NCI-H2029 treated with DMSO at 0.1 percent for 48 hours (cell line): Measurements from ENCODE around the gene CRY2.

Experiments used
- DNase-seq: peaks from one replicate; lab custom pipeline; 2025; lab: John Stamatoyannopoulos, UW

The CRY2 gene

DNA sequence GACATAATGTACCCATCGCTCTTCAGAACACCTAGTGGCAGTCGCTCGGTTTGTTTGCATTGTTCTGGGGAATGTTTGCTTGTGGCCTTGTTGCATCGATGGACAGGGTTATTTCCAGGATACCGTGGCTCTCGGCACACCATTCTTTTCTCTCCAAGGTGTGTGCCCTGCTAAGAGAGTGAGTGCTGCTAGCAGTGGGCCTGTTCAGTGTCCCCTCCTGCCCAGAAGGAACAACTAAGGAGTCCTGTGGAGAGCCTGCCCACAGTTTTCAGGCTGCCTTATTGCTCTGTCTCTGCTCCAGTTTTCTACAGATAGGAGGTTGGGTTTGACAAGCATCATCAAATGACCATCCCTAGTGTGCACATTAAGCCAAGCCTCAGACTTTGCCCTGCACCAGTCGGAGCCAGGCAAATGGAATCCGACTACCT is 1.4 kb downstream of the CRY2 start:
- DNase-seq: peak; percentile 35

DNA sequence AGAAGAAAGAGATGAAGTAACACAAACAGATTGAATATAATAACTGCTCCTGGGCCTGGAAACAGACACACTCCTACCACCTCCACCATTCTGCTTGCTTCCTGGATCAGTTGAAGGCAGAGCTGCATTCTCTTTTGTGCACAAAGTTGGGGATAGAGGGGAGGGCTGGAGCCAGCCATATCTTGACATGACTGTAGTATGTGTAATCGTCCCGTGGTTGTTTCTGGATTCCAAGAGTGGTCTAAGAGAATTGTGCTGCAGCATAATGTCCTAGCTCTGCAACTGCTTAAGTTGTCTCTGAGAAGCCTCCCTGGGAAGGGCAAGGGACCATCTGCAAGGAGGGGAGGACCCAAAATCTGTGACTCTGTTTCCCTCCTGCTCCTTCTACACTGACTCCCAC is 3.2 kb downstream of the CRY2 start:
- no peak for DNase-seq

DNA sequence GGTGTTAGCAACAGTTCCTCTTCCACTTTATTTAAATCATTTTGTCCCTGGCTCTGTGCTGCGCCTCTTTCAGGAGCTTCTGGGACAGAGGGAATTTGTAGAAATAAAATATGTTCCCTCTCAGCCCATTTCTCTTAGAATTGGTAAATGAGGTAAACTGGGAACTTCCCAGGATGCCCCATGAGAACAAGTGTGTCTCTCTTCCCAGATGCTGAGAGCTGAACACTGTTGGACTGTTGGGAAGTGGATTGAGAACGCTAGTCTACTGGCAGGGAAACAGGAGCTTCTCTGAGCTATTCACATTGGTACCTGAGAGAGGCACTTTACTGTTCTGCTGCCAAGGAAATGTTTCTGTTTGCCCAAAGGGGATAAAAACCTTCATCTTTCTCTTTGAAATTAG is 4.0 kb downstream of the CRY2 start:
- no peak for DNase-seq

DNA sequence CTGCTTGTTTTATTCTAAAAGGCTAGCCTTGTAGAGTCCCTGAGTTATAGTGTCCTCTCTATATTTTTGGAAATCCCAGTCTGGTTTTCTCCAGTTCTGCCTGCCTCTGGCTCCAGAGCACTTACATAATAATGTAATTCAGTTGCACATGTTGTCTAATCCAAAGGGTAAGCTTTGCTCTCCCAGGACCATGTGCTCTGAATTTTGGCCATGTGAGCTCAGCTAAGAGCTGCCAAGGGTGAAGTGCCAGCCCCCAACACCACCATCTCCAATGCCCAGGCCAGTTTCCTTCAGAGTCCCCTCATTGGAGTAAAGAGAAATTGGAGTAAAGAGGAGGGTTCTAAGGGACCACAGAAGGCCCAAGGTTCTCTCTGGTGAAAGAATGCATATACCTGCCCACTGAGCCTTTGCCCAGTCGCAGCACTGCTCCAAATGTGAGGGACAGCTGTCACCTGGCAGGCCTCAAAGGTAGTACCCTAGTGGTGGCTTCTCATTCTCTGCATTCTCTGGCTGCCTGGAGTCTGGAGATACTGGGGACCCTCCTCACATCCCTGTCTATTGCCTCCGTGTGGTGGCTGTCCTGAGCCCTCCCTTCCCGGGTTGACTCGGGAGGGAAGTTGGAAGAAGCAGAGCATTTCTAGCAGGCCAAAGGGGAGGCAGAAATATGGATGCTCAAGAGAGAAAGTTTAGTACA is 4.9 kb downstream of the CRY2 start:
- no peak for DNase-seq

DNA sequence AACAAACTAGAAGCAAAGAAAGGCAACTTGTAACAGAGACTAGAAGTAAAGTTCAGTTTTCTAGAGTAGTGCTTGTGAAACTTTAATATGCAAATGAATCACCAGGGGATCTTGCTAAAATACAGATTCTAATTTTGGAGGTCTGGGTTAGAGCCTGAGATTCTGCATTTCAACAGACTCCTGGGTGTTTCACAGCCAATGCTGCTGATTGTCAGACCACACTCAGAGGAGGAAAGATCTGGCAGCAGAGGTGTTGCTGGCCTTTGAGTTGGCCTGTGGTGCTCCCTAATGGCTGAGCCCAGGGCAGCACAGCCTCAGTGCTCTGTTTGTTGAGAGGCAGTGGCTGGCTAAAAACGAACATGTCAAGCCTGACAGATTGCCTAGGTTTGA is 5.4 kb downstream of the CRY2 start:
- DNase-seq: no peak

DNA sequence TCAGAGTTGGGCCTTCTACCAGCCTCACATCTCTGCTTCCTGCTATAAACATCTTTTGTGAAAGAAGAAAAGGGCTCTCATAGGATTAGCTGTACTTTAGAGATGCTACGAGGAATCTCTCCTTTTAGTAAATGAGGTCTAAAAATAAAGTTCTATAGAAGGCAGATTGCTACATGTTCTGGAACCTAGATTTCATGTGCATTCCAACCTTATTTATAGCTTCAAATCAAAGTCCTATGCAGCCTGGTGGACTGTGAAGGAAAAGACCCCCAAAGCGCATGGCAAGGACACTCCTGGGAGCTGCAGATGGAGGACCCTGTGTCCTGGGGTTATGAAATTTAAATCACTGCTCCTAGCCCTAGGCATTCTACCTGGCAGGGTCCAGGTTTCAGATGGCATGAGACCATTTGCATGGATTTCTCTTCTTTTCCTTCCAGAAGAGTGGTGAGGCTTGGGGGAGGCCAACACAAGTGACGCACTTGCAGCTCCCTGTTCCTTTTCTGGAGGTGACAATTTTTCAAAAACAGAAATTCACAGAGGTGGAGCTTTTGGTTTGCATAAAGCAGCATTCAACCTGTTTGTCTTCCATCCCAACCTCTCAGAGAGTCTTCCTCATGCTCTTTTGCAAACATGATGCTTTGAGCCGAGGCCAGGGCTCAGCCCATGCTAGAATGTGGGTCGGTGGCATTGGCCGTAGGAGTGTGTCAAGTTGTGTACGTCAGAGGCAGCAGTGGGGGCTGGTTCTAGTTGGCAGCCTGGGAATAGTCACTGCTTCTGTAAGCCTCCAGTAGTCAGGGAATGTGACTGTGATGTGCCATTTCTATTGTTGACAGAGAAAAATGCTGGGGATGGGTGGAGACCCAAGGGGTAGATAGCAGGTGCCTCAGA is 6.3 kb downstream of the CRY2 start:
- no peak for DNase-seq

DNA sequence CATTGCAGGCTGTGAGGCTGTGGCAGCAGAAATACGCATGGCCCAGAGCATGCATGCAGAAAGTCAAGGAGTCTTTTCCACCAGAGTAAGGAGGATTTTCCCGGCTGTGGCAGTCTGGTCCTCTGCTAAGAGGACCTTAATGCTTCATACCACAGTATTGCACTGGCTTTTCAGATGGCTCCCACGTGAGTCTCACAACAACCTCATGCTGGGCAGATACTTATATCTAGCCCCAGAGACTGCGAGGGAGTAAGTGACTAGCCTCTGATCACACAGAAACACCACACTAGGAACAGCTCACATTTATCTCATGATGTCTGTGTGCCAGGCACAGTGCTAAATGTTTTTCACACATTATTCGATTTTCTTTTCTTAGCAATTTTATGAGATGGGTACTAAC is 8.0 kb downstream of the CRY2 start:
- no peak for DNase-seq

DNA sequence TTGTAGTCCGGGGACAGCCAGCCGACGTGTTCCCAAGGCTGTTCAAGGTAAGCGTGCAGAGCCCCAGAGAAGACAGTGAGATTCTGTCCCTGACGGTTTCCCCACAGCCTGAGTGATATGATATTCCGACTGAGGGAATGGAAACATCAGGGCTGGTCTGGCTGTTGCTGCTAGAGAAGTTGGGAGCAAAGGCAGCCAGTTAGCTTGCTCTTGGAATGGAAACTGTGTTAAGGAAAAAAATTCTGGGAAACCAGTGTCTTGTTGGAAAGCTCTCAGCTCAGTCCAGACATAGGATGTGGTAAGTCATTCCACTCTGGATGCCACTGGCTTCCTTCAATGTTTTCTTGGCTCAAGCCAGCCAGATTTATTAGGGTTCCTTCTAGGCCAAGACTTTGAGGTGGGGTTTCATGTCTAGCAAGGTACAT is 8.8 kb downstream of the CRY2 start:
- no peak for DNase-seq

DNA sequence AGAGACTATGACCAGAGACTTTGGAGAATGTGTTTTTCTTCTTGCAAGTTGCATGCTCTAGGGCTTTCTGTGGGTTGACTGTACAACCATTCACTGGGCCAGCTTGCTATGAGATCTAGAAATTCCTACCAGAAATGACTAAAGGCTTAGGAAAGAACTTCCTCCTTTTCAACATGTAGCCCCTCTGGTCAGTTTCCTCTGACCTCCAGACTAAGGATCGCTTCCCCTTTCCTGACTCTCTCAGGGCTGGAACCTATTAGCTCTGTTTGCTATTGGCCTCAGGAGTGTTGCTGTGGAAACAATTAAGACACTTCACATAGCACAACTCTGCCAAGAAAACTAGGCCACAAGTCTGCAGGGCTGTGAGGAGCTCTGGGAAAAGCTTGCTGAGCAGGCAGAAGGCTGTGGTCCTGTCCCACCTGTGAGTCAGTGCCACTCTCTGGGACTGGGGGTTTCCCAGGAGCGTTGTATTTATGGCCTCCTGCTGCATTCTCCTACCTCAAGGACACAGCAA is 10.7 kb downstream of the CRY2 start:
- peak; percentile 59 for DNase-seq

DNA sequence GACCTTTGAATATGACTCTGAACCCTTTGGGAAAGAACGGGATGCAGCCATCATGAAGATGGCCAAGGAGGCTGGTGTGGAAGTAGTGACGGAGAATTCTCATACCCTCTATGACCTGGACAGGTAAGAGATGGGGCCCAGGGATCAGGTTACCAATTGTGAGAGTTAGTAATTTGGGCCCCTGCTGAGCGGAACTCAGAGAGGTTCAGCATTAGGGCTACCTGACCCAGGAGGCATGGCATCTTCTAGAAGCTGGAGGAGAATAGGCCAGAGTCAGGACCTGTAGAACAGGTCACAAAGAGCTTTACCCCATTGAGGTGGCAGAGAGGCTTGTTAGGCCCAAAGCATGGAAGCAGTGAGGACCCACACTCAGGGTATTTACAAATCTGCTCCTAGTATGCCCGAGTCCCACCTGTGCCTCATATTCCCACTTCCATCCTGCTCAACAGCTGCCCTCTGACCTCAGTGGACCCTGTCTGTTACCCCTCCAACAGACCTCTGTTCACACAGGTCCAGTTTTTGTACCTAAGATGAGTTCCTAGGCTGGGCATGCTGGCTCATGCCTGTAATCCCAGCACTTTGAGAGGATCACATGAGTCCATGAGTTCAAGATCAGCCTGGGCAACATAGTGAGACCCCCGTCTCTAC is 11.6 kb downstream of the CRY2 start:
- DNase-seq: no peak

DNA sequence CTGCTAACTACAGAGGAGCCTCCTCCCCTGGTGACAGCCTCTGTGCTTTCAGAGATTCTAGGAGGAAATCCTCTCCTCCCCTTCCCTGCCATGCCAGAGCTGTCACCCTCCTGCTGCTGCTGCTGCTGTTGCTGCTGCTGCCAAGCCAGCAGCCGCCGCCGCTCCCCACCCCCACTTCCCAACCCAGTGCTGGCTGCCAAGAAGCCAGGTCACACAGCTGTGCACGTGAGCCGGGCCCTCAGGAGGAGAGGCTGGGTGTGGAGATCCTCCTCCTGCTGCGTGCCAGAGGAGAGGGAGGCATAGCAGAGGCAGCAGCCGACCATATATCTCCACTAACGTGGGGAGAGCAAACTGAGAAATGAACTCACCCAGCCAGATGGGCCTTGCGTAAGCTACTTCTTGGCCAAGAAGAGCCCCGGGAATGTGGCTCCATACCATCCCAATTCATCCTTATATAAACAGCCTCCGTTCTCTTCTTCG is 12.4 kb downstream of the CRY2 start:
- DNase-seq: peak; percentile 69

DNA sequence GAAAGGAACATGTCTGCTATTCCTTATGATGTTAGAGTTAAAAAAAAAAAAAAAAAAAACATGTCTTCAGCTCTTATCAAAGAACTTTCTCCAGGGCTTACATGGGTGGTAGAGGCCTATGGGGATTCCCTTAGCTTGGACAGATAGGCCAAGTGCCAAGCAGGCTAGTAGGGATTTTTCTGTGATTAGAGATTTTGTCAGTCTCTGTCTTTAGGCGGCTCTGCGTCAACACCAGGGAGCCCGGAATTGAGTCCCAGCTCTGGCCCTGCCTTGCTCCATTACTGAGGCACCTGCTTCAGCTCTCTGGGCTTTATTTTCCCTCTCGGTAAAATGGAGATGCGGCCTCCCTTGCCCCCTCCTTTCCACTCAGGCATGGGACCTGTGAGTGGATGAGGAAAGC is 13.1 kb downstream of the CRY2 start:
- DNase-seq: no peak

DNA sequence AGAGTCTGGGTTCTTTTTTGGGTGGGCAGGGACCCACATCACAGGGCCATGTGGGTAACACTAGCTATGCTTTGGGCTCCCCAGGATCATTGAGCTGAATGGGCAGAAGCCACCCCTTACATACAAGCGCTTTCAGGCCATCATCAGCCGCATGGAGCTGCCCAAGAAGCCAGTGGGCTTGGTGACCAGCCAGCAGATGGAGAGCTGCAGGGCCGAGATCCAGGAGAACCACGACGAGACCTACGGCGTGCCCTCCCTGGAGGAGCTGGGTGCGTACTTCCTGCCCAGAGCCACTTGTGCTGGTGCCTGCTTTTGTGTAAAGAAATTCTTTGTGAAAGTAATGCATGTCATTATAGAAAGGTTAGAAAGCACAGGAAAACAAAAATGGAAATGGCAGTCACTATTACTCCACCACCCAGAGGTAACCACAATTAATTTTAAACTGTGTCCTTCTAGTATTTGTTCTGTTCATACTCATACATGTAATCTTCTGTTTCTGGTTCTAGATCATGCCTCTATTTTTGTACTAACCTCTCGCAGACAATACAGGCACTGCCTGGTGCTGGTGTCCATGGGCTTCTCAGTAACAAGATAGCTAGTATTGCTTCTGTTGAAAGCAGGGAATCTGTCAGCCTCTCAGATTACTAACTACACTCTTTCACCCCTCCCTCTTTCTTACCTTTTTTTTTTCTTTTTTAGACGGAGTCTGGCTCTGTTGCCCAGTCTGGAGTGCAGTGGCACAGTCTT is 13.7 kb downstream of the CRY2 start:
- DNase-seq: no peak

DNA sequence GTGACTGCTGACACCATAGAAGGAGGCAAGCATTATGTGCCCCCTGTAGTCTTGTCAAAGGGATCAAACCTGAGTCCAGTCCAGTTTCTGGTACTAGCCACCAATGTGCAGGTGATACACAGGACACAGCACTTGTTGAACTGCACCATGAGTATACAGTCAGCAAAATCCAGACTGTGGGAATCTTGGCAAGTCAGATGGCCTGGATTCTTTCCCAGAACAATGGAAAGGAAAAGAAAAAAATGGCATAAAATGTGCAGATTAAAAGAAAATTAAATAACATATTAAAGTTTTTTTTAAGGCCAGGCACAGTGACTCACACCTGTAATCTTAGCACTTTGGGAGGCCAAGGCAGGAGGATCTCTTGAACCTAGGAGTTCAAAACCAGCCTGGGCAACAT is 16.8 kb downstream of the CRY2 start:
- no peak for DNase-seq

DNA sequence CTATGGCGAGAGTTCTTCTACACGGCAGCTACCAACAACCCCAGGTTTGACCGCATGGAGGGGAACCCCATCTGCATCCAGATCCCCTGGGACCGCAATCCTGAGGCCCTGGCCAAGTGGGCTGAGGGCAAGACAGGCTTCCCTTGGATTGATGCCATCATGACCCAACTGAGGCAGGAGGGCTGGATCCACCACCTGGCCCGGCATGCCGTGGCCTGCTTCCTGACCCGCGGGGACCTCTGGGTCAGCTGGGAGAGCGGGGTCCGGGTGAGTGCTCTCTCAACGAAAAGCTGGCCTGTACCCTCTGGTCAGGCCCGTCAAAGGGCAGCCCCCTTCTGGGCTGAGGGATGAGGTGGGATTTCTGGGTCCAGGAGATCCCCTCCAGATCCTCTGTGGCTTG is 22.3 kb downstream of the CRY2 start:
- DNase-seq: no peak

DNA sequence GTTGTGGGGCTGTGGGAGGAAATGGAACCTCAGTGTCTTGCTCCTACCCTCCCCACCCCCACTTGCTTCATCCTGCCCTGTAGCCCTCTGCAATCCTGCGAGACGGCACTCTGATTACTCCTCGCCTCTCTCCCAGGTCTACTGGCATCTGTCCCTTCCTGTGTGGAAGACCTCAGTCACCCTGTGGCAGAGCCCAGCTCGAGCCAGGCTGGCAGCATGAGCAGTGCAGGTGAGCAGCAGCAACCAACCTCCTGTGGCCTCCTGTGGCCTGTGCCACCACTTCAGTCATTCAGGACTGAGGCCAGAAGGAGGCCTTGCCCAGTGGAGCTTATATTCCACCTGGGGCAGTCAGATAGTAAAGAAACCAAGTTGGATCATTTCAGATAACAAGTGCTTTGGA is 23.4 kb downstream of the CRY2 start:
- DNase-seq: no peak

DNA sequence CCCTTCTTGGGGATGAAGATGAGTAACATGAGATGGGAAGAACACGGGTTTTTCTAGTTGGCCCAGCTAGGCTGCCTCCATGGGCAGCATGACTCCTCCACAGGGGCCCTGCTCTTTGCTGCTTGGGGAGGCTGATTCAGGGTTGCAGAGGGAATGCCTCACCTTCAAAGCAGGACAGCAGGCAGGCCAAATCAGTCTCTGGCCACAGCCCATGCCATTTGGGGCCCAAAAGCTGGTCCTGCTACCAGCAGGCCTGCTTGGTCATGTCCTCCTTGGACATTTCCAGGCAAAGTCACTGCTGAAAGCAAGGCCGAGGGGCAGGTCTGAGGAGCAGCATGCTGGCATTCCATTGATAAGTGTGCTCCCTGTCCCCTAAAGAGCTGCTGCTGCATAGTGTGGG is 24.4 kb downstream of the CRY2 start:
- DNase-seq: no peak

DNA sequence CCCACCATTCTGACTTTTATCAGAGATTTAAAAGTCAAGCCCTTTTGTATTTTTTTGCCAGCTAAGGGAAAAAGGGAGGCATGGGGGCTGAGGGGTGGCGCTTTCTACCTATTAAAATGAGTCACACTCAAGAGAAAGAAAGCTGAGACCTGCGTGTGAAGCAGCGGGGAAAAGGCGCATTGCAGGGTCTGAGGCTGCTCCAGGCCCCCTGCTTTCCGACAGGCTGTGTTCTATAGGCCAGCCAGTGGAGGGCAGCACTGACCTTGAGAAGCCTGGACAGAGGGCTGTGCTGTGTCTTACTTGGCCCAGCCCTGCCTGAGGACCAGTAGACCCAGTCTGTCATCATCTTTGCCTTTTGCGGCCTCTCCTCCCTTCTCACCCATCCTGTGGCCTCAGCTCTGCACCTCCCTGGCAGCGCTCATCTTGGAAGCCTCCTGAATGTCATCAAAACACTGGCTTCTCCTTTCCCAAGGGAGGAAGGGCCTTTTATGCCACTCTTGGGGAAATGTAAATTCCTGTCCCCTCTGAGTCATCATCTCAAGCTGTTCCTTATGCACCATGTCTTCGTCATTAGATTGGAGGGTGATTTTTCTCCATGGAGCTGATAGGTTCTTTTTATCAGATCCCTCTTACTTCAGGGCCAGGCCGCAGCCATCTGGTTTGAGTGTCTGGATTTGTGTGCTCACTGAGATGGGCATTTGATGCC is 25.5 kb downstream of the CRY2 start:
- DNase-seq: peak; percentile 13

DNA sequence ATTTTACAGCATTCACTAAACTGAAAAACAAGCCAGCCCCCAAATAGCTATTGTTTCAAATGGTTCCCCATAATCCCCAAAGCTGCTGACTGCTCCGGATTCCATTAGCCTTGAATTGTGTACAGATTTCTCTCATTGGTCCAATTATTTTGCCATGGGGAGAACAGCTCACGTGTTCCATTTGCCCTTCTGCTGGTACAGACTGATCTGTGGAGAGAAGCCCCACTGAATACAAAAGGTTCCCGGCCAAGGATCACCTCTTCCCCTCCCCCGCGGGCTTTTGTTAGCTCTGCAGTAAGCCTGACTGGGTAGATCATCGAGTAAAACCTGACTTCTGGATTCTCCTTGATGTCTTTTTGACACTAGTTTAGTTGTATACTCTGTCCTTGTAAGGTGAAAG is 29.1 kb downstream of the CRY2 start:
- DNase-seq: no peak

DNA sequence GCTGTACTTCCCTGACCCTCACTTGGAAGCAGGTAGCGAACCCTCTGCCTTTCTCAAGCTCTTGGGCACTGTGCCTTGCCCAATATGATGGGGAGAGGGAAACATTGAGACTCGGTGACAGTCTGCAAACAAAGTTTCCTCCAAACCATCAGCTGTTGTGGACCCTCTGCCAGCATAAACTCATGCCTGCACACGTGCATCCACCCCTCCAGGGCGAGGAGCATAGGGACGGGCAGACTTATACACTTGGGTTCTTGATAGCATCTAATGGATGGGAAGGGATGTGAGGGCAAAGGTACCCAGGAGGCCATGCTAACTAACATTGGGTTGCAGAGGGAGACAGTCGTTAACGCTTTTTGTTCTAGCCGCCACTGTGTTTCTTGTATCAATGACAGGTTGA is 29.9 kb downstream of the CRY2 start:
- no peak for DNase-seq

DNA sequence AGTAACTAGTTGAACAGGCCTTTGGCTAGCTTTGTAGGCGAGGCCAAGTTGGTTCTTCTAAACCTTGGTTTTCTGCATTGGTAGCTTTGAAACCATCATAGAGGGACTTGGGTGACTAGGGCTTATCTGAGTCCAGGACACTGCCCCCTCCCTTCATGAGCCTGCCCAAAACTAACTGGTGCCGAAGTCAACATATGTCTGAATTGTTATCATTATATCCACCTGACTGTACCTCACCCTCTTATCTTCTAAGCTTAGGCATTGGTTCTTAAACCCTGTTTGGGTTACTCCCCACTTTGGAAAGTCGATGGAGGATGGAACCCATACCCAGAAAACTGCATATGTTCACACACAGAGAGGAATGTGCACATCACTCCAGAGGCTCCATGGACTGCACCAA is 30.6 kb downstream of the CRY2 start:
- no peak for DNase-seq
